Vagina (tissue), 2 donors: ENCODE results near the gene OXCT2. TPM values are rescaled to one million over a fixed set of nuclear protein-coding genes. Genes with fewer than 3 reads are reported as not detected.

Experiments
- DNase-seq, 2 donors: peaks; one replicate each; pipeline ENCODE4 v3.0.0-alpha.2; 2017; ENCODE audit errors: extremely low spot score in 2 of 2
- H3K27ac ChIP-seq: fragments of 200-600 bp; sonication (generic); one replicate; pipeline ENCODE4 v1.5.1; 2019
- H3K27me3 ChIP-seq: fragments of 200-600 bp; sonication (generic); one replicate; pipeline ENCODE4 v1.5.1; 2019
- H3K36me3 ChIP-seq, 2 donors: fragments of 200-600 bp; sonication (generic); one replicate each; pipeline ENCODE4 v1.5.1; 2017 to 2019
- H3K4me1 ChIP-seq: fragments of 200-600 bp; sonication (generic); one replicate; pipeline ENCODE4 v1.5.1; 2019
- H3K4me3 ChIP-seq, 2 donors: fragments of 200-600 bp; sonication (generic); 1 replicate in 1 of 2; 2 replicates in 1 of 2; pipeline ENCODE4 v1.5.1; 2016 to 2019
- H3K9me3 ChIP-seq: fragments of 200-600 bp; sonication (generic); one replicate; pipeline ENCODE4 v1.5.1; 2019
- POLR2A ChIP-seq, 2 donors: fragments of 450-650 bp; IDR thresholded peaks; one replicate each; pipeline ENCODE4 v1.6.1; 2017; ENCODE audit warnings: antibody characterized with exemption in 2 of 2, mild to moderate bottlenecking in 2 of 2, moderate library complexity in 2 of 2
- POLR2AphosphoS5 ChIP-seq, 2 donors: sonication (generic); formaldehyde crosslinking; IDR thresholded peaks; one replicate each; pipeline ENCODE4 v1.9.0; 2017; ENCODE audit warnings: antibody characterized with exemption in 2 of 2, mild to moderate bottlenecking in 2 of 2, low read depth in 1 of 2; ENCODE audit not compliant: insufficient read depth in 1 of 2
- intact Hi-C: fragments of 100-400 bp; cut with DNase I; formaldehyde crosslinking; loops from one replicate; pipeline ENCODE4 v1.15.1; 2023
- total RNA-seq: library from RNA; depleted of rRNA; stranded (reverse); fragments of >200 nt; gene quantifications from one replicate; pipeline ENCODE4 v1.2.3, GENCODE V29; 2016
- TF ChIP-seq, protein P1 (sequence below), 3 experiments: fragments of 450-650 bp in 2 of 3; fragments of 200-600 bp in 1 of 3; sonication (generic) in 1 of 3; IDR thresholded peaks; one replicate each; pipeline ENCODE4 v1.5.1; 2017 to 2019; ENCODE audit warnings: antibody characterized with exemption in 3 of 3, mild to moderate bottlenecking in 2 of 3, moderate library complexity in 2 of 3

Gene OXCT2
- total RNA-seq, 1 donor from 2014 or later = not detected

DNA sequence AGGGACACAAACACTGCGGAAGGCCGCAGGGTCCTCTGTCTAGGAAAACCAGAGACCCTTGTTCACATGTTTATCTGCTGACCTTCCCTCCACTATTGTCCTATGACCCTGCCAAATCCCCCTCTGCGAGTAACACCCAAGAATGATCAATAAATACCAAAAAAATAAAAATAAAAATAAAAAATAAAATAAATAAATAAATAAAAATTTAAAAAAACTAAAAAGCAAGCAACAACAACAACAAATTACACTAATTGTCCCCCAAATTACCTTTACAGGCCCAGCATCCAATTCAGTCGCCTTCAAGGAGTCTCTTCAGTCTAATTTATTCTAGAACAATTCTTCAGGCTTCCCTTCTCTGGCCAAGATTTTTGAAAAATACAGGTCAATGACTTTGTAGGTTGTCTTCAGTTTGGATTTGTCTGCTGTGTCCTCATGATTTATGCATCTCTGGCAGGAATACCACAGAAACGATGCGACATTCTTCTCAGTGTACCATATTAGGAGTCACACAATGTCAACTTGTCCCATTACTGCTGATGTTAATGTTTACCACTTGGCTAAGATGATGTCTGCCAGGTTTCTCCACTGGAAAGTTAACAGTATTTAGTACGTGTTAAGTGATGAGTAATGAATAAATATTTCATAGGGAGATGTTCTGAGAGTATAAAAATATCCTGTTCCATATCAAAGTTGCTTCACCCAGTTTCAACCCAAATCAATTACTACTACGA, 37.8 kb upstream of the OXCT2 start:
- TF ChIP-seq, protein P1, sequence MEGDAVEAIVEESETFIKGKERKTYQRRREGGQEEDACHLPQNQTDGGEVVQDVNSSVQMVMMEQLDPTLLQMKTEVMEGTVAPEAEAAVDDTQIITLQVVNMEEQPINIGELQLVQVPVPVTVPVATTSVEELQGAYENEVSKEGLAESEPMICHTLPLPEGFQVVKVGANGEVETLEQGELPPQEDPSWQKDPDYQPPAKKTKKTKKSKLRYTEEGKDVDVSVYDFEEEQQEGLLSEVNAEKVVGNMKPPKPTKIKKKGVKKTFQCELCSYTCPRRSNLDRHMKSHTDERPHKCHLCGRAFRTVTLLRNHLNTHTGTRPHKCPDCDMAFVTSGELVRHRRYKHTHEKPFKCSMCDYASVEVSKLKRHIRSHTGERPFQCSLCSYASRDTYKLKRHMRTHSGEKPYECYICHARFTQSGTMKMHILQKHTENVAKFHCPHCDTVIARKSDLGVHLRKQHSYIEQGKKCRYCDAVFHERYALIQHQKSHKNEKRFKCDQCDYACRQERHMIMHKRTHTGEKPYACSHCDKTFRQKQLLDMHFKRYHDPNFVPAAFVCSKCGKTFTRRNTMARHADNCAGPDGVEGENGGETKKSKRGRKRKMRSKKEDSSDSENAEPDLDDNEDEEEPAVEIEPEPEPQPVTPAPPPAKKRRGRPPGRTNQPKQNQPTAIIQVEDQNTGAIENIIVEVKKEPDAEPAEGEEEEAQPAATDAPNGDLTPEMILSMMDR (IDR thresholded peaks at IDR 0.05) = no peak
- TF ChIP-seq POLR2AphosphoS5 (IDR thresholded peaks at IDR 0.05; ENCODE audit: insufficient read depth in 1 of 2, low read depth in 1 of 2) (no peak), POLR2A (IDR thresholded peaks at IDR 0.05) (no peak)
- Histone ChIP-seq H3K9me3 (no peaks in the 10 kb centered on the region), H3K27ac (no peak overlapping the region), H3K4me3 (no peak overlapping the region), H3K36me3 (no peaks in the 10 kb centered on the region), H3K27me3 (no peaks in the 10 kb centered on the region), H3K4me1 (no peaks in the 10 kb centered on the region)
- no peak for DNase-seq
- intact Hi-C loops = no loop called here

- Histone ChIP-seq H3K4me3 (no peak overlapping the region), H3K36me3 (no peaks in the 10 kb centered on the region), H3K4me1 (no peaks in the 10 kb centered on the region), H3K9me3 (no peaks in the 10 kb centered on the region), H3K27ac (no peak overlapping the region), H3K27me3 (no peaks in the 10 kb centered on the region)
- TF ChIP-seq, protein P1 (IDR thresholded peaks at IDR 0.05) = no peak
- TF ChIP-seq POLR2AphosphoS5 (IDR thresholded peaks at IDR 0.05; ENCODE audit: insufficient read depth in 1 of 2, low read depth in 1 of 2) = no peak
- no peak for TF ChIP-seq POLR2A (IDR thresholded peaks at IDR 0.05)
- no peak for DNase-seq
- intact Hi-C loops = no loop called here
Observed at GRCh38 chr1:39805385-39805784, 34.2 kb upstream of the OXCT2 start.

DNA sequence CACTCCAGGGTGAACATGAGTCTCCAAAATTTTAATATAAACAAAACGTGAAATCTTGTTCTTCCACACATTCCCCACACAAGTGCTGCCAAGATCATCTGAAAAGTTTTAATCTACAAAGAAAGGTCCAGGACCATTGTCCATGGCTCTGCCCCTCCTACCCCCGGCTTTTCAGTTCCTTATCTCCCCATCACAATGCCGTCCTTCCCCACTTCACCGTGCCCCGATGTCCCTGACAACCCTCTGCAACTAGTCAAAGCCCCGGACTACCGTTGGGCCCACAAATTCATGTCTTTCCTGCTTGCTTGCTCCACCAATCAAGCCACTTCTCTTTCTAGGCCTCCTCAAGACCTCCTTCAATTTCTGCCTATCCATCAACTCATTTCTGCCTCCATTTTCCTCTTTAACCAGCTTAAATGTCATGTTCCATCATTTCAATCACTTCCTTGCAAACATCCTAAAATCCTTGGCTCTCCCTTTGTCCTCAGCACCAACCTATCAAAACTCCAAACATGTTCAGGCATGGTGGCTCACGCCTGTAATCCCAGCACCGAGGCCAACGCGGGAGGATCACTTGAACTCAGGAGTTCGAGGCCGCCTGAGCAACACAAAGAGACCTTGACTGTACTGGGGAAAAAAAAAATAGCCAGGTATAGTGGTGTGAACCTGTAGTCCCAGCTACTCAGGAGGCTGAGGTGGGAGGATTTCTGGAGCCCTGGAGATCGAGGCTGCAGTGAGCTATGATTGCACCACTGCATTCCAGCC, 31.5 kb upstream of the OXCT2 start:
- no peaks in the 10 kb centered on the region for H3K27me3 ChIP-seq
- TF ChIP-seq, protein P1 (IDR thresholded peaks at IDR 0.05) = no peak
- no peak for TF ChIP-seq POLR2AphosphoS5 (IDR thresholded peaks at IDR 0.05; ENCODE audit: insufficient read depth in 1 of 2, low read depth in 1 of 2)
- TF ChIP-seq POLR2A (IDR thresholded peaks at IDR 0.05) = no peak
- no peaks in the 10 kb centered on the region for H3K36me3 ChIP-seq
- intact Hi-C loops = no loop called here
- H3K9me3 ChIP-seq = no peaks in the 10 kb centered on the region
- H3K4me1 ChIP-seq = no peaks in the 10 kb centered on the region
- no peak overlapping the region for H3K4me3 ChIP-seq
- DNase-seq = no peak
- no peak overlapping the region for H3K27ac ChIP-seq

- Histone ChIP-seq H3K36me3 (no peaks in the 10 kb centered on the region), H3K4me1 (no peaks in the 10 kb centered on the region), H3K9me3 (no peaks in the 10 kb centered on the region), H3K27me3 (no peaks in the 10 kb centered on the region), H3K4me3 (no peak overlapping the region), H3K27ac (no peak overlapping the region)
- TF ChIP-seq POLR2AphosphoS5 (IDR thresholded peaks at IDR 0.05; ENCODE audit: insufficient read depth in 1 of 2, low read depth in 1 of 2) (no peak), POLR2A (IDR thresholded peaks at IDR 0.05) (no peak)
- TF ChIP-seq, protein P1 (IDR thresholded peaks at IDR 0.05) = no peak
- intact Hi-C loops = no loop called here
- DNase-seq = no peak
Observed at GRCh38 chr1:39800471-39800835, 29.3 kb upstream of the OXCT2 start.
